ENCODE results near the gene NRXN3. TPM values are rescaled to one million over a fixed set of nuclear protein-coding genes. Genes with fewer than 3 reads are reported as not detected.

The NRXN3 gene
- total and polyA plus RNA-seq, 2 donors (not counting 1 experiment from before 2014, with no cell fraction given) = not detected

- no peak overlapping the region for H3K4me3 Mint-ChIP-seq
- intact Hi-C loops (cut with micrococcal nuclease) = no loop called here
These were observed 8.0 kb upstream of the NRXN3 start for GRCh38 chr14:78162202-78162601.

DNA sequence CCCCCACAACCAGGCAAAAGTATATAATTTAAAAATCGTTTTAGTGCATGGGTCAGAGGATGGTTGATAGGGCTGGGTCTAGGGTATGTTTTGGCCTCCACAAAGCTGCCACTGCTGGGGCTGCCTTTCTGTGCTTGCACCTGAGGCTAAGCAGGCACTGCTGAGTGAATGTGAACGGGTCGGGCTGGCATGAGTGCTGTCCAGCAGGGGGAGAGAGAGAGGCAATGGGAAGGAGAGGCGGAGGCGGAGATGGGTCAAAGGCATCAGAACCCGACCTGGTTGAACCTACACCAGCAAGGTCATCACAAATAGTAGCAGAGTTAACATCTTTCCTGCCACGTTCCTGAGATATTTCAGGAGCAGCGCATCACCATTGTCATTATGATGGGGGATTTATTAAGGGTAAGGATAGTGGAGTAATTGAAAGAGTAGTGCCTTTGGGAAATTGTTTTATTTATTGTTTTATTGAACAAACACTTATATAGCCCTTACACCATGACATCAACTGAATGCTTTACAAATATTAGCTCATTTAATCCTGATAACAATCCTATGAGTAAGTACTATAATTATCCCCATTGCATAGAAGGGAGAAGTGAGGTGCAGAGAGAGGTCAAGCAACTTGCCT, 5.8 kb upstream of the NRXN3 start:
- CTCF ChIA-PET = no interaction called here
- H3K4me1 ChIP-seq (ENCODE audit: control insufficient read depth in 2 of 2, insufficient read depth in 2 of 2, low read length in 2 of 2) = no peaks in the 10 kb centered on the region
- no peaks in the 10 kb centered on the region for H4K20me1 ChIP-seq (ENCODE audit: control insufficient read depth, insufficient read depth, low read length, poor library complexity, severe bottlenecking)
- no peaks in the 10 kb centered on the region for H3K36me3 ChIP-seq (replicated peaks in 1 of 2; ENCODE audit: control extremely low read depth in 1 of 2, control insufficient read depth in 1 of 2, extremely low read depth in 1 of 2, insufficient read depth in 2 of 2, low read length in 1 of 2)
- intact Hi-C loops (cut with micrococcal nuclease) = no loop called here
- no peak overlapping the region for H3K4me2 ChIP-seq (replicated peaks; ENCODE audit: low read depth, low read length, poor library complexity, severe bottlenecking)
- Mint-ChIP-seq H3K4me1 (no peaks in the 10 kb centered on the region), H3K27me3 (peaks cover 24% of the 10 kb centered on the region), H3K4me3 (no peak overlapping the region), H3K27ac (no peak overlapping the region), H3K9me3 (ENCODE audit: insufficient read depth) (no peaks in the 10 kb centered on the region)
- TF ChIP-seq, protein P1, sequence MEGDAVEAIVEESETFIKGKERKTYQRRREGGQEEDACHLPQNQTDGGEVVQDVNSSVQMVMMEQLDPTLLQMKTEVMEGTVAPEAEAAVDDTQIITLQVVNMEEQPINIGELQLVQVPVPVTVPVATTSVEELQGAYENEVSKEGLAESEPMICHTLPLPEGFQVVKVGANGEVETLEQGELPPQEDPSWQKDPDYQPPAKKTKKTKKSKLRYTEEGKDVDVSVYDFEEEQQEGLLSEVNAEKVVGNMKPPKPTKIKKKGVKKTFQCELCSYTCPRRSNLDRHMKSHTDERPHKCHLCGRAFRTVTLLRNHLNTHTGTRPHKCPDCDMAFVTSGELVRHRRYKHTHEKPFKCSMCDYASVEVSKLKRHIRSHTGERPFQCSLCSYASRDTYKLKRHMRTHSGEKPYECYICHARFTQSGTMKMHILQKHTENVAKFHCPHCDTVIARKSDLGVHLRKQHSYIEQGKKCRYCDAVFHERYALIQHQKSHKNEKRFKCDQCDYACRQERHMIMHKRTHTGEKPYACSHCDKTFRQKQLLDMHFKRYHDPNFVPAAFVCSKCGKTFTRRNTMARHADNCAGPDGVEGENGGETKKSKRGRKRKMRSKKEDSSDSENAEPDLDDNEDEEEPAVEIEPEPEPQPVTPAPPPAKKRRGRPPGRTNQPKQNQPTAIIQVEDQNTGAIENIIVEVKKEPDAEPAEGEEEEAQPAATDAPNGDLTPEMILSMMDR (IDR thresholded peaks at IDR 0.05) = no peak
- TF ChIP-seq EZH2 (IDR thresholded peaks at IDR 0.05; ENCODE audit: borderline replicate concordance, insufficient read depth, low read depth, low read length, poor library complexity, severe bottlenecking) = no peak
- H3K79me2 ChIP-seq (ENCODE audit: control insufficient read depth, insufficient read depth, low read length) = no peaks in the 10 kb centered on the region
- peaks cover 0 to 4% (median 0%) of the 10 kb centered on the region in 4 experiments for H3K27me3 ChIP-seq (replicated peaks in 1 of 4; ENCODE audit: control extremely low read depth in 1 of 4, control insufficient read depth in 3 of 4, insufficient read depth in 4 of 4, low read length in 3 of 4)
- 4% methylated on average over 2 of the region's 8 CpGs for WGBS (ENCODE audit: insufficient coverage)
- H3K27ac ChIP-seq (ENCODE audit: low read length in 2 of 2) = no peak overlapping the region
- DNase-seq (no peak), ATAC-seq (ENCODE audit: low read depth) (no peak)
- POLR2A ChIA-PET = no interaction called here
- no peak overlapping the region for H3K9ac ChIP-seq (ENCODE audit: low read length)
- no peak overlapping the region for H3K4me3 ChIP-seq (ENCODE audit: control extremely low read depth in 1 of 5, extremely low read depth in 1 of 5, insufficient read depth in 1 of 5, low read depth in 2 of 5, low read length in 4 of 5)
- no peak overlapping the region for H2AFZ ChIP-seq (ENCODE audit: insufficient read depth, low read depth, low read length, poor library complexity, severe bottlenecking)
- H3K9me3 ChIP-seq (ENCODE audit: control extremely low read depth in 1 of 3, control insufficient read depth in 2 of 3, insufficient read depth in 1 of 3, low read length in 2 of 3) = no peaks in the 10 kb centered on the region

More at GRCh38 chr14:78162202-78162601, 8.0 kb upstream of the NRXN3 start:
- TF ChIP-seq, protein P1 (IDR thresholded peaks at IDR 0.05) = no peak
- no peak for TF ChIP-seq EZH2 (IDR thresholded peaks at IDR 0.05; ENCODE audit: borderline replicate concordance, insufficient read depth, low read depth, low read length, poor library complexity, severe bottlenecking)
- no peaks in the 10 kb centered on the region for H3K9me3 ChIP-seq (ENCODE audit: control extremely low read depth in 1 of 3, control insufficient read depth in 2 of 3, insufficient read depth in 1 of 3, low read length in 2 of 3)
- WGBS (ENCODE audit: insufficient coverage) = 79% methylated on average over 4 of the region's 5 CpGs
- H3K4me2 ChIP-seq (replicated peaks; ENCODE audit: low read depth, low read length, poor library complexity, severe bottlenecking) = no peak overlapping the region
- no peak overlapping the region for H3K4me3 ChIP-seq (ENCODE audit: control extremely low read depth in 1 of 5, extremely low read depth in 1 of 5, insufficient read depth in 1 of 5, low read depth in 2 of 5, low read length in 4 of 5)
- H3K36me3 ChIP-seq (replicated peaks in 1 of 2; ENCODE audit: control extremely low read depth in 1 of 2, control insufficient read depth in 1 of 2, extremely low read depth in 1 of 2, insufficient read depth in 2 of 2, low read length in 1 of 2) = no peaks in the 10 kb centered on the region
- H3K4me1 ChIP-seq (ENCODE audit: control insufficient read depth in 2 of 2, insufficient read depth in 2 of 2, low read length in 2 of 2) = no peaks in the 10 kb centered on the region
- ATAC-seq (ENCODE audit: low read depth) (no peak), DNase-seq (no peak)
- no peak overlapping the region for H2AFZ ChIP-seq (ENCODE audit: insufficient read depth, low read depth, low read length, poor library complexity, severe bottlenecking)
- H3K79me2 ChIP-seq (ENCODE audit: control insufficient read depth, insufficient read depth, low read length) = no peaks in the 10 kb centered on the region
- Mint-ChIP-seq H3K27ac (no peak overlapping the region), H3K9me3 (ENCODE audit: insufficient read depth) (no peaks in the 10 kb centered on the region), H3K4me1 (no peaks in the 10 kb centered on the region), H3K27me3 (peaks cover 17% of the 10 kb centered on the region)
- POLR2A ChIA-PET = no interaction called here
- CTCF ChIA-PET = no interaction called here
- no peak overlapping the region for H3K27ac ChIP-seq (ENCODE audit: low read length in 2 of 2)
- peaks cover 0 to 4% (median 0%) of the 10 kb centered on the region in 4 experiments for H3K27me3 ChIP-seq (replicated peaks in 1 of 4; ENCODE audit: control extremely low read depth in 1 of 4, control insufficient read depth in 3 of 4, insufficient read depth in 4 of 4, low read length in 3 of 4)
- H3K9ac ChIP-seq (ENCODE audit: low read length) = no peak overlapping the region
- no peaks in the 10 kb centered on the region for H4K20me1 ChIP-seq (ENCODE audit: control insufficient read depth, insufficient read depth, low read length, poor library complexity, severe bottlenecking)
